Measurements from ENCODE around the gene GSG1L. TPM values are rescaled to one million over a fixed set of nuclear protein-coding genes. Genes with fewer than 3 reads are reported as not detected.
A peak's percentile ranks its signal among the peaks of the same experiment; 100 is the strongest.

GSG1L gene
- polyA plus RNA-seq, 1 donor (not counting 4 experiments of a cell fraction or from before 2014, with no cell fraction given) = not detected

DNA sequence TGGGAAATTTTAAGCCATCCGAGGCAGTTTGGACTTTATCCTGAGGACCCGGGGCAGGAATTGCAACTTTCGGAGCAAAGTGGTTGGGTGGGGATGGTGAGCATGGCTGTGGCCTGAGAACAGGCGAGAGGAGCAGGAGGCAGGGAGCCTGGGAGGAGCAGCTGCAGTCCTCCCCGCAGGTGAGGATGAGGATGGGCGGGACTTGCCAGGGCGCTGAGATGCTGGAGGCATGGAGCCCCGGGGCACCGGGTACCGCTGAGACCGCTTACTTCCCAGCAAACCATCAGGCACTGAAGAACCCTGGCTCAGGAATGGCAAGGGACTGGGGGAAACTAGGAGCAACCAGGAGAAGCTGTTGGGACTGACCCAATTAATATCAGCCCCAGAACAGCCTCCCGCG, 210.8 kb downstream of the GSG1L start:
- Histone ChIP-seq H3K9me1 (ENCODE audit: control insufficient read depth, extremely low read depth, insufficient read depth, low read length) (no peaks in the 10 kb centered on the region), H3K36me3 (ENCODE audit: control insufficient read depth in 2 of 2, extremely low read depth in 1 of 2, insufficient read depth in 2 of 2, low read length in 2 of 2) (no peaks in the 10 kb centered on the region), H3K9ac (ENCODE audit: control insufficient read depth, extremely low read depth, insufficient read depth, low read length) (no peak overlapping the region), H2AFZ (ENCODE audit: control insufficient read depth, low read length) (no peak overlapping the region), H3K79me2 (ENCODE audit: control insufficient read depth, insufficient read depth, low read length) (no peaks in the 10 kb centered on the region), H3K4me3 (ENCODE audit: control insufficient read depth in 2 of 3, extremely low read depth in 1 of 3, insufficient read depth in 2 of 3, low read depth in 1 of 3, low read length in 3 of 3) (no peak overlapping the region), H3K4me1 (ENCODE audit: control insufficient read depth, extremely low read depth, insufficient read depth, low read length) (no peaks in the 10 kb centered on the region), H3K9me3 (ENCODE audit: control insufficient read depth, low read depth, low read length) (no peaks in the 10 kb centered on the region), H3K4me2 (ENCODE audit: control insufficient read depth, extremely low read depth, insufficient read depth, low read depth, low read length) (no peak overlapping the region), H3K27me3 (ENCODE audit: control insufficient read depth, extremely low read depth, insufficient read depth, low read length) (peaks cover 32% of the 10 kb centered on the region), H3K27ac (ENCODE audit: control insufficient read depth, insufficient read depth, low read length) (no peak overlapping the region), H4K20me1 (ENCODE audit: control insufficient read depth, extremely low read depth, insufficient read depth, low read length) (no peaks in the 10 kb centered on the region)
- dilution Hi-C loops (cut with MboI; ENCODE audit: extremely low pct_ligation_motif_present, low sequenced_read_pairs) = no loop called here
- DNase-seq (ENCODE audit: low read depth, low spot score) (no peak), FAIRE-seq (no peak)
- peak; percentile 33 for TF ChIP-seq EZH2 (IDR thresholded peaks at IDR 0.05; ENCODE audit: low read length)
- TF ChIP-seq, protein P1, sequence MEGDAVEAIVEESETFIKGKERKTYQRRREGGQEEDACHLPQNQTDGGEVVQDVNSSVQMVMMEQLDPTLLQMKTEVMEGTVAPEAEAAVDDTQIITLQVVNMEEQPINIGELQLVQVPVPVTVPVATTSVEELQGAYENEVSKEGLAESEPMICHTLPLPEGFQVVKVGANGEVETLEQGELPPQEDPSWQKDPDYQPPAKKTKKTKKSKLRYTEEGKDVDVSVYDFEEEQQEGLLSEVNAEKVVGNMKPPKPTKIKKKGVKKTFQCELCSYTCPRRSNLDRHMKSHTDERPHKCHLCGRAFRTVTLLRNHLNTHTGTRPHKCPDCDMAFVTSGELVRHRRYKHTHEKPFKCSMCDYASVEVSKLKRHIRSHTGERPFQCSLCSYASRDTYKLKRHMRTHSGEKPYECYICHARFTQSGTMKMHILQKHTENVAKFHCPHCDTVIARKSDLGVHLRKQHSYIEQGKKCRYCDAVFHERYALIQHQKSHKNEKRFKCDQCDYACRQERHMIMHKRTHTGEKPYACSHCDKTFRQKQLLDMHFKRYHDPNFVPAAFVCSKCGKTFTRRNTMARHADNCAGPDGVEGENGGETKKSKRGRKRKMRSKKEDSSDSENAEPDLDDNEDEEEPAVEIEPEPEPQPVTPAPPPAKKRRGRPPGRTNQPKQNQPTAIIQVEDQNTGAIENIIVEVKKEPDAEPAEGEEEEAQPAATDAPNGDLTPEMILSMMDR (optimal IDR thresholded peaks at IDR 0.05 in 1 of 3, IDR thresholded peaks at IDR 0.05 in 1 of 3, conservative IDR thresholded peaks at IDR 0.05 in 1 of 3; ENCODE audit: extremely low read depth in 1 of 3, insufficient read depth in 2 of 3, low read length in 3 of 3) = no peak

DNA sequence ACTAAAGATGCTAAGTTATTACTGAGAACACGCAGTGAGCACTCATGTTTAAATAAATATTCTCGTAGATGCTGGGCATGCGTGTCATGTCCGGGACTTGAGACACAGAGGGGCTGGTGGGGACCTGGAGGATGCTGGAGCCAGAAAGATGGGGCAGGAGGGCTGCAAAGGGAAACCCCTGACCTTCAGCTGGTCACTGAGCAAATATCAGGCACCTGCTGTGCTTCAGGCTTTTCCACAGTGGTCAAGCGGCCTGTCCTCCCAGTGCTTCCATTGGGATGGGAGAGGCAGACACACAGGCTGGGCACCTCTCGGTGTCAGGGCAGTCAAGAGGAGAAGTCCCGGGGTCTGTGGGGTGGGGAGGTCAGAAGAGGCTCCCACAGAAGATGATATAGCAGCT, 211.4 kb downstream of the GSG1L start:
- H3K27me3 ChIP-seq (ENCODE audit: control insufficient read depth, extremely low read depth, insufficient read depth, low read length) = peaks cover 32% of the 10 kb centered on the region
- TF ChIP-seq, protein P1 (optimal IDR thresholded peaks at IDR 0.05 in 1 of 3, IDR thresholded peaks at IDR 0.05 in 1 of 3, conservative IDR thresholded peaks at IDR 0.05 in 1 of 3; ENCODE audit: extremely low read depth in 1 of 3, insufficient read depth in 2 of 3, low read length in 3 of 3) = no peak
- no peak for TF ChIP-seq EZH2 (IDR thresholded peaks at IDR 0.05; ENCODE audit: low read length)
- no peak overlapping the region for H3K27ac ChIP-seq (ENCODE audit: control insufficient read depth, insufficient read depth, low read length)
- H3K4me1 ChIP-seq (ENCODE audit: control insufficient read depth, extremely low read depth, insufficient read depth, low read length) = peaks cover 3% of the 10 kb centered on the region
- H2AFZ ChIP-seq (ENCODE audit: control insufficient read depth, low read length) = no peak overlapping the region
- no peaks in the 10 kb centered on the region for H3K79me2 ChIP-seq (ENCODE audit: control insufficient read depth, insufficient read depth, low read length)
- H3K9me1 ChIP-seq (ENCODE audit: control insufficient read depth, extremely low read depth, insufficient read depth, low read length) = no peaks in the 10 kb centered on the region
- no peak overlapping the region for H3K4me2 ChIP-seq (ENCODE audit: control insufficient read depth, extremely low read depth, insufficient read depth, low read depth, low read length)
- H3K9ac ChIP-seq (ENCODE audit: control insufficient read depth, extremely low read depth, insufficient read depth, low read length) = no peak overlapping the region
- dilution Hi-C loops (cut with MboI; ENCODE audit: extremely low pct_ligation_motif_present, low sequenced_read_pairs) = no loop called here
- H3K36me3 ChIP-seq (ENCODE audit: control insufficient read depth in 2 of 2, extremely low read depth in 1 of 2, insufficient read depth in 2 of 2, low read length in 2 of 2) = no peaks in the 10 kb centered on the region
- H3K9me3 ChIP-seq (ENCODE audit: control insufficient read depth, low read depth, low read length) = no peaks in the 10 kb centered on the region
- DNase-seq (ENCODE audit: low read depth, low spot score) (no peak), FAIRE-seq (no peak)
- H4K20me1 ChIP-seq (ENCODE audit: control insufficient read depth, extremely low read depth, insufficient read depth, low read length) = no peaks in the 10 kb centered on the region
- no peak overlapping the region for H3K4me3 ChIP-seq (ENCODE audit: control insufficient read depth in 2 of 3, extremely low read depth in 1 of 3, insufficient read depth in 2 of 3, low read depth in 1 of 3, low read length in 3 of 3)

Data from keratinocyte (primary cell).